Sigmoid colon (tissue), 7 donors: Measurements from ENCODE around the gene PTPN21. TPM values are rescaled to one million over a fixed set of nuclear protein-coding genes. Genes with fewer than 3 reads are reported as not detected.

ENCODE experiments used
- DNase-seq: peaks from one replicate; pipeline ENCODE4 v3.0.0-alpha.2; 2019
- H3K27ac ChIP-seq, 4 donors: fragments of 200-600 bp; sonication (generic); one replicate each; pipeline ENCODE4 v1.5.1; 2016 to 2019; ENCODE audit warnings: mild to moderate bottlenecking in 1 of 4
- H3K27me3 ChIP-seq, 3 donors: fragments of 200-600 bp; sonication (generic); one replicate each; pipeline ENCODE4 v1.5.1; 2019; ENCODE audit warnings: mild to moderate bottlenecking in 1 of 3
- H3K36me3 ChIP-seq, 4 donors: fragments of 200-600 bp; sonication (generic); one replicate each; pipeline ENCODE4 v1.5.1; 2016 to 2019
- H3K4me1 ChIP-seq, 4 donors: fragments of 200-600 bp; sonication (generic); one replicate each; pipeline ENCODE4 v1.5.1; 2017 to 2019
- H3K4me3 ChIP-seq, 4 donors: fragments of 200-600 bp; sonication (generic); one replicate each; pipeline ENCODE4 v1.5.1; 2017 to 2019; ENCODE audit warnings: mild to moderate bottlenecking in 2 of 4, moderate library complexity in 1 of 4
- H3K9me3 ChIP-seq, 4 donors: fragments of 200-600 bp in 3 of 4; sonication (generic) in 3 of 4; one replicate each; pipeline versions ENCODE4 v1.5.1 to v1.6.1; 2013 to 2019
- EP300 ChIP-seq, 4 donors: sonication (generic); formaldehyde crosslinking; IDR thresholded peaks; one replicate each; pipeline ENCODE4 v1.6.1; 2017; ENCODE audit warnings: antibody characterized with exemption in 4 of 4
- POLR2A ChIP-seq, 2 donors: fragments of 450-650 bp; IDR thresholded peaks; one replicate each; pipeline ENCODE4 v1.6.1; 2016; ENCODE audit warnings: antibody characterized with exemption in 2 of 2, mild to moderate bottlenecking in 2 of 2, moderate library complexity in 2 of 2
- POLR2AphosphoS5 ChIP-seq, 4 donors: sonication (generic); formaldehyde crosslinking; IDR thresholded peaks; one replicate each; pipeline ENCODE4 v1.6.1; 2017; ENCODE audit warnings: antibody characterized with exemption in 4 of 4
- WGBS, 2 donors: extraction: QIAGEN DNeasy Blood & Tissue Kit; methylation state at CpG; one replicate each; pipeline ENCODE4 v1.1.7; 2013; 5-methylcytosine and 5-hydroxymethylcytosine counted together
- intact Hi-C: fragments of 100-400 bp; cut with DNase I; formaldehyde crosslinking; loops from one replicate; pipeline ENCODE4 v1.15.1; 2023
- polyA plus RNA-seq, 3 donors: library from polyadenylated mRNA; stranded (reverse); fragments of 200-250 nt; gene quantifications; one replicate each; pipeline ENCODE4 v1.2.3, GENCODE V29; 2013
- total RNA-seq, 4 donors: library from RNA; depleted of rRNA; stranded (reverse); fragments of >200 nt; gene quantifications; one replicate each; pipeline ENCODE4 v1.1.0, GENCODE V29; 2016
- TF ChIP-seq, protein P1 (sequence below), 4 experiments: fragments of 450-650 bp in 3 of 4; fragments of 200-600 bp in 1 of 4; IDR thresholded peaks; one replicate each; pipeline ENCODE4 v1.5.1; 2016 to 2019; ENCODE audit warnings: antibody characterized with exemption in 4 of 4, mild to moderate bottlenecking in 3 of 4, moderate library complexity in 2 of 4
- donor health status: healthy with polysubstance abuse.
- donor health status: Bipolar disorder and iron deficiency.
- donor health status: healthy.

PTPN21 gene
- total and polyA plus RNA-seq, 7 donors = 7.3 to 29.1 (median 13.7) TPM

GRCh38 chr14:88559852-88560251 lies 5.0 kb upstream of the PTPN21 start:
- DNase-seq = no peak
- TF ChIP-seq EP300 (IDR thresholded peaks at IDR 0.05) = no peak
- TF ChIP-seq, protein P1, sequence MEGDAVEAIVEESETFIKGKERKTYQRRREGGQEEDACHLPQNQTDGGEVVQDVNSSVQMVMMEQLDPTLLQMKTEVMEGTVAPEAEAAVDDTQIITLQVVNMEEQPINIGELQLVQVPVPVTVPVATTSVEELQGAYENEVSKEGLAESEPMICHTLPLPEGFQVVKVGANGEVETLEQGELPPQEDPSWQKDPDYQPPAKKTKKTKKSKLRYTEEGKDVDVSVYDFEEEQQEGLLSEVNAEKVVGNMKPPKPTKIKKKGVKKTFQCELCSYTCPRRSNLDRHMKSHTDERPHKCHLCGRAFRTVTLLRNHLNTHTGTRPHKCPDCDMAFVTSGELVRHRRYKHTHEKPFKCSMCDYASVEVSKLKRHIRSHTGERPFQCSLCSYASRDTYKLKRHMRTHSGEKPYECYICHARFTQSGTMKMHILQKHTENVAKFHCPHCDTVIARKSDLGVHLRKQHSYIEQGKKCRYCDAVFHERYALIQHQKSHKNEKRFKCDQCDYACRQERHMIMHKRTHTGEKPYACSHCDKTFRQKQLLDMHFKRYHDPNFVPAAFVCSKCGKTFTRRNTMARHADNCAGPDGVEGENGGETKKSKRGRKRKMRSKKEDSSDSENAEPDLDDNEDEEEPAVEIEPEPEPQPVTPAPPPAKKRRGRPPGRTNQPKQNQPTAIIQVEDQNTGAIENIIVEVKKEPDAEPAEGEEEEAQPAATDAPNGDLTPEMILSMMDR (IDR thresholded peaks at IDR 0.05) = peak in 2 of 4 experiments; percentile 5 to 16
- peaks cover 0 to 25% (median 22%) of the 10 kb centered on the region in 4 donors for H3K4me1 ChIP-seq
- 7 to 10% methylated on average over 1 of the region's 1 CpG for WGBS, 2 donors
- H3K27me3 ChIP-seq = no peaks in the 10 kb centered on the region
- intact Hi-C loops = loop anchor here (10.0 kb wide), 3 partner anchors 175 to 1395 kb away; partner anchors contain the start of genes EFCAB11, SPATA7, TDP1 and TTC8
- no peaks in the 10 kb centered on the region for H3K36me3 ChIP-seq
- no peak overlapping the region for H3K4me3 ChIP-seq
- H3K9me3 ChIP-seq = no peaks in the 10 kb centered on the region
- no peak overlapping the region for H3K27ac ChIP-seq

DNA sequence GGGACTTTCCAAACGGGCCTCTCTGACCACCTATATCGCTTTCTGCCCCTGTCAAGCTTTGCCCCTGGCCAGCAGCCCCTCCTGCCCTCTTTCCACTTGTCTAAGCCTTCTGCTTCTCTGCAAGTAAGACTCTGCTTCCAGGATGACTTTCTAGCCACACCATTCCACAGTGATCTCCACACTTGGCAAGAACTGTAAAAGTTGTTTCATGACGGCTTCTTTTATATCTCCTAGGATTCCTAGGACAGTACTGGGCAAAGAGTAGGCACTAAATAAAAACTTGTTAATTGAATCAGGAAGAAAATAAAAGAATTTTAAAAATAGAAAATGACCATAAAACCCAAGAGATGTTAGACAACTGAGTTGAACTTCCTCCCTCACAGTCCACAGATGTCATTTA lies 1.8 kb upstream of the PTPN21 start:
- peaks cover 0 to 29% (median 20%) of the 10 kb centered on the region in 4 donors for H3K4me1 ChIP-seq
- no peaks in the 10 kb centered on the region for H3K36me3 ChIP-seq
- peak overlapping the region in 2 of 4 donors; percentile 10 to 85 for H3K27ac ChIP-seq
- no peaks in the 10 kb centered on the region for H3K27me3 ChIP-seq
- H3K9me3 ChIP-seq = no peaks in the 10 kb centered on the region
- TF ChIP-seq EP300 (IDR thresholded peaks at IDR 0.05) = no peak
- TF ChIP-seq, protein P1 (IDR thresholded peaks at IDR 0.05) = no peak
- TF ChIP-seq POLR2A (IDR thresholded peaks at IDR 0.05) = no peak
- TF ChIP-seq POLR2AphosphoS5 (IDR thresholded peaks at IDR 0.05) = no peak
- intact Hi-C loops = loop anchor here (10.0 kb wide), 2 partner anchors 172 to 268 kb away; partner anchors contain the start of genes SPATA7 and TTC8
- H3K4me3 ChIP-seq = no peak overlapping the region
- 63 to 64% methylated on average over 3 of the region's 3 CpGs for WGBS, 2 donors
- no peak for DNase-seq

DNA sequence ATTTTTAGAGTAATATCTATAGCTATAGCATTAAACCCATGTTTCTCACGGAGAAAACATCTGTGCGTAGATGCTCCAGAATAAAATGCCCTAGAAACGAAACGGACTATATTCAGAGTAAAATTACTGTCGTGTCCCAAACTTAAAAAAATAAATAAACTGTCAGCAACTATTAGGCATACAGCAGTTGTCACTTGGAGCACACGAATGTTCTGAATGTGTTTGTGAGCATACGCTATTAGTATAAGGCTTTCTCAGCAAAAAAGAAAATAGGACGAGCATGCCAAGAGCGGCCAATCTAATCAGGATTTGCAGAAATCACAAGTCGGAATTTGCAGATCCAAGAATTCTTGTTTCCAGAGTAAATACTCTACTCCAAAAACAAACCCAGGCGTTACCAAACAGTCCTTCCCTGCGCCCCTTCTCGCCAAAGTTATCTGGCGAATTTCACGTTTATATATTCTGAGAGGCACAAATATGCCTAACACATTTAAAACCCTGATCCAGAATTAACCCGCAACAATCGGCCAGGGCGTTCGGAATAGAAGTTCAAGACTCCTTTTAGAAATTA lies 836 bp downstream of the PTPN21 start:
- peak overlapping the region; percentile 70 to 80 (median 78) for H3K4me3 ChIP-seq
- intact Hi-C loops = loop anchor here (5.0 to 10.0 kb wide), 3 partner anchors 169 to 562 kb away; partner anchors contain the start of genes GALC, SPATA7 and TTC8
- no peaks in the 10 kb centered on the region for H3K9me3 ChIP-seq
- 2 to 5% methylated on average over 19 of the region's 19 CpGs for WGBS, 2 donors
- TF ChIP-seq, protein P1 (IDR thresholded peaks at IDR 0.05) = no peak
- TF ChIP-seq POLR2A (IDR thresholded peaks at IDR 0.05) = no peak
- peak in 1 of 4 donors; percentile 3 for TF ChIP-seq POLR2AphosphoS5 (IDR thresholded peaks at IDR 0.05)
- H3K4me1 ChIP-seq = peaks cover 0 to 43% (median 32%) of the 10 kb centered on the region in 4 donors
- H3K27ac ChIP-seq = peak overlapping the region; percentile 85 to 93 (median 90)
- H3K27me3 ChIP-seq = no peaks in the 10 kb centered on the region
- DNase-seq = no peak
- peaks cover 0 to 14% (median 0%) of the 10 kb centered on the region in 4 donors for H3K36me3 ChIP-seq

DNA sequence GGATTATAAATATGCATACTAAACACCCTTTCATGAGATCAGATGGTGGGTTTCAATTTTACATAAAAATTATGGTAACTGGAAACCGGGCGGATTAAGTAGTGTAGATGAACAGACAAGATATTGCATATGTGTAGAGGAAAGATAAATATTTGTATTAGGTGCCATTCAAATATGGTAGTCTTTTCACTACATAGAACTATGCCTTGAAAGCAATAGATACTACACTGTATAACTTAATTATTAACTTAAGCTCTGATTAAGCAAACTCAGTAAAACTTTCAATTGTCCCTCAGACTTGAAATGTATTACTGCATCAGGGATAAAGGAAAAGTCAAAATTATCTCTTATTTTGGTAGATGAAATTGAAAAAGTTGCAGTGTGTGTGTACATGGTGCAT lies 1.9 kb downstream of the PTPN21 start:
- H3K4me3 ChIP-seq = peak overlapping the region in 1 of 4 donors; percentile 75
- H3K27ac ChIP-seq = peak overlapping the region in 3 of 4 donors; percentile 81 to 90 (median 85)
- TF ChIP-seq POLR2AphosphoS5 (IDR thresholded peaks at IDR 0.05) = no peak
- TF ChIP-seq, protein P1 (IDR thresholded peaks at IDR 0.05) = no peak
- TF ChIP-seq POLR2A (IDR thresholded peaks at IDR 0.05) = no peak
- no peak for TF ChIP-seq EP300 (IDR thresholded peaks at IDR 0.05)
- DNase-seq = no peak
- peaks cover 0 to 45% (median 34%) of the 10 kb centered on the region in 4 donors for H3K4me1 ChIP-seq
- H3K27me3 ChIP-seq = no peaks in the 10 kb centered on the region
- peaks cover 0 to 23% (median 0%) of the 10 kb centered on the region in 4 donors for H3K36me3 ChIP-seq
- intact Hi-C loops = loop anchor here (5.0 to 10.0 kb wide), 3 partner anchors 168 to 561 kb away; partner anchors contain the start of genes GALC, SPATA7 and TTC8
- H3K9me3 ChIP-seq = no peaks in the 10 kb centered on the region
- WGBS, 2 donors = 17 to 55% methylated on average over 2 of the region's 2 CpGs
